Activated T-cell treated with anti-CD3 and anti-CD28 coated beads, Interleukin-2, amount 50 U/mL, for 4 hours (primary cell): Measurements from ENCODE around the gene NFATC2. TPM values are rescaled to one million over a fixed set of nuclear protein-coding genes. Genes with fewer than 3 reads are reported as not detected.

ENCODE experiments used
- ATAC-seq, 2 donors: fragments of 200-7000 bp; cut with Tn5 transposase; one replicate each; pipeline ENCODE4 v1.10.0; 2021
- DNase-seq: peaks from one replicate; pipeline ENCODE4 v3.0.0-alpha.2; 2020
- H3K27me3 Mint-ChIP-seq: one replicate; pipeline ENCODE4 v1.8.0; 2021; ENCODE audit warnings: low read depth, mixed read lengths
- H3K36me3 Mint-ChIP-seq: one replicate; pipeline ENCODE4 v1.8.0; 2022; ENCODE audit warnings: mixed read lengths; ENCODE audit not compliant: insufficient read depth
- H3K4me1 Mint-ChIP-seq: one replicate; pipeline ENCODE4 v1.8.0; 2021; ENCODE audit warnings: low read depth, mixed read lengths
- H3K4me3 Mint-ChIP-seq: one replicate; pipeline ENCODE4 v1.8.0; 2021; ENCODE audit warnings: mild to moderate bottlenecking, moderate library complexity, mixed read lengths
- H3K9me3 Mint-ChIP-seq: one replicate; pipeline ENCODE4 v1.8.0; 2021; ENCODE audit warnings: mixed read lengths
- total RNA-seq, 3 donors: library from RNA; stranded (reverse); gene quantifications; one replicate each; pipeline ENCODE4 v1.2.1, GENCODE V29; 2021

NFATC2 gene
- total RNA-seq, 3 donors from 2014 or later: 48.3 to 51.4 (median 48.9) TPM

DNA sequence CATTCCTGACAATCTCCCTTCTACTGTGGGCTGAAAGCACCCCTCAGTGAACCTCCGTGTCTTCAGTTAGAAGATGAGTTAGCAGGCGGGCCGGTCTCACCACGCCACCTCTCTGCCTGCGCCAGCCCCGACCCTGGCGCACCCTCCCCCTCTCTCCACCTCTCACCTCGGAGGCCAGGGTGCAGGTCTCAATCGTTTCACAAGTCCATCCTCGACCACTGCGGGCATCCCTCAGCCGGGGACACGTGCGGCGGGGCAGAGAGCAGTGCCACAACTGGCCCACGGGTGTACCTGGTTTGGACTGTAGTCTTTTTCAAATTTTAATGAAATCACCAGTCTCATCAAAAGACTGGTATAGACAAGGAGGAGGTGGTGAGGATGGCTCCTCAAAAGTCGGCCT, 34.4 kb downstream of the NFATC2 start:
- Mint-ChIP-seq H3K9me3 (no peaks in the 10 kb centered on the region), H3K4me3 (no peak overlapping the region), H3K4me1 (peaks cover 68% of the 10 kb centered on the region), H3K27me3 (no peaks in the 10 kb centered on the region), H3K36me3 (peaks cover 51% of the 10 kb centered on the region)
- no peak for DNase-seq
- ATAC-seq: no peak

DNA sequence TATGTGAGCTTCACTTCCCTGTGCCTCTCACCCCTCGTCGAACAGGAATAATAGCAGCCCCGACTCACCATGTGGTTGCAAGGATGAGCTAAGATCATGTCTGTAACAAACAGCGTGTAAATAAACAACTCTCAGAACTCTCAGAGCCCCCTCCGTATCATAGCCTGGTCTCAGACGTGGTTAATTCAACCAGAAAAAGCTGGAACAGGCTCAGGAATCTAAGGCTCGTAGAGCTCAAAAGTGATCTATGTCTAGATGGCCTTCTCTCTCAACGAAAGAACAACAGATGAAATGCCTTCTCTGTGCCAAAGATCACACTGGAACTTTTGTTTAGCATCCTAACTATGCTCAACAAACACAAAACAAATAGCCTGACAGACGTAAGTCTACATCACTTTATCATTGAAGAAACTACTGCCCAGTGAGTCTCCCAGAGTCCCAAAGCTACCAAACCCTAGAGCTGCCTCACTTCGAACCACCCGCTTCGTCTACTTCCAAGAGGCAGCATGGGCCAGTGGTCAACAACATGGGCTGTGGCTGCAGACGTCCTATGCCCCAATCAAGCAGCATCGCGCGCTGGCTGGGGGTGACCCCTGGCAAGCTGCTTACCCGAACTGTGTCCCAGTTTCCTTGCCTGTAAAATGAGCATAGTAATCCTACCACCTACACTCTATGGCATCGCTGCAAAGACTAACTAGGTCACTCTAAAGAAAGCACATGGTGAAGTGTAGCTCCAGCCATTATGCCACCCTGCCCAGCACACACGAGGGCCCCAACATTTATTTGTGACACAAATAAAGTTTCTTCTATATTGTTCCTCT, 35.1 kb downstream of the NFATC2 start:
- peaks cover 49% of the 10 kb centered on the region for H3K36me3 Mint-ChIP-seq
- H3K9me3 Mint-ChIP-seq: no peaks in the 10 kb centered on the region
- DNase-seq (no peak), ATAC-seq (no peak)
- peaks cover 66% of the 10 kb centered on the region for H3K4me1 Mint-ChIP-seq
- no peaks in the 10 kb centered on the region for H3K27me3 Mint-ChIP-seq
- no peak overlapping the region for H3K4me3 Mint-ChIP-seq

- H3K4me3 Mint-ChIP-seq: no peak overlapping the region
- no peaks in the 10 kb centered on the region for H3K27me3 Mint-ChIP-seq
- H3K9me3 Mint-ChIP-seq: no peaks in the 10 kb centered on the region
- DNase-seq (no peak), ATAC-seq (no peak)
- peaks cover 44% of the 10 kb centered on the region for H3K36me3 Mint-ChIP-seq
- peaks cover 65% of the 10 kb centered on the region for H3K4me1 Mint-ChIP-seq
Observed at GRCh38 chr20:51506527-51507215, 35.8 kb downstream of the NFATC2 start.

GRCh38 chr20:51505566-51505965, 37.0 kb downstream of the NFATC2 start:
- Mint-ChIP-seq H3K4me3 (no peak overlapping the region), H3K4me1 (peaks cover 65% of the 10 kb centered on the region), H3K36me3 (peaks cover 34% of the 10 kb centered on the region), H3K27me3 (no peaks in the 10 kb centered on the region), H3K9me3 (no peaks in the 10 kb centered on the region)
- ATAC-seq (no peak), DNase-seq (no peak)

GRCh38 chr20:51503376-51503775, 39.1 kb downstream of the NFATC2 start:
- no peak overlapping the region for H3K4me3 Mint-ChIP-seq
- peaks cover 35% of the 10 kb centered on the region for H3K36me3 Mint-ChIP-seq
- H3K27me3 Mint-ChIP-seq: no peaks in the 10 kb centered on the region
- ATAC-seq: no peak
- H3K4me1 Mint-ChIP-seq: peaks cover 67% of the 10 kb centered on the region
- DNase-seq: no peak
- H3K9me3 Mint-ChIP-seq: peaks cover 7% of the 10 kb centered on the region

DNA sequence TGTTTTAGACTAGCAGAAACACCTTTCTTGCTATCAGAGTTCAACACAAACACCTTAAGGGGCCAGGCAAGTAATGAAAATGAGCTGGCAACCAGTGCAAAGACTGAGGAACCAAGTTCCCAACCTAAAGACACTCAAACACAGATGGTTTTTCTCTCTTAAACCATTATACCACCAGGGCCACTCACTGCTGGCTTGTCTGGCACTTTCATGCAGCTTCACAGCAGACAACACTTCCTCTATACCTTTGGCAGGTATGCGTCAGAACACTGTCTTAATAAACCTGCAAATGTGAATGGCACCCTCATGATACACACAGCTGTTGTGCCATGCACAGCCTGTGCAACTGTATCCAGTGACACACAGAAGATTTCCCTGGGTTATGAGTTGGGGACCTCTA, 41.6 kb downstream of the NFATC2 start:
- Mint-ChIP-seq H3K36me3 (peaks cover 32% of the 10 kb centered on the region), H3K27me3 (no peaks in the 10 kb centered on the region), H3K4me3 (no peak overlapping the region), H3K4me1 (peaks cover 80% of the 10 kb centered on the region), H3K9me3 (peaks cover 7% of the 10 kb centered on the region)
- ATAC-seq: peak; percentile 20 to 25
- peak; percentile 38 for DNase-seq

- Mint-ChIP-seq H3K27me3 (no peaks in the 10 kb centered on the region), H3K36me3 (peaks cover 29% of the 10 kb centered on the region), H3K9me3 (peaks cover 7% of the 10 kb centered on the region), H3K4me3 (no peak overlapping the region), H3K4me1 (peaks cover 81% of the 10 kb centered on the region)
- DNase-seq (peak; percentile 51), ATAC-seq (peak; percentile 70 to 73)
Observed at GRCh38 chr20:51500311-51500710, 42.2 kb downstream of the NFATC2 start.

DNA sequence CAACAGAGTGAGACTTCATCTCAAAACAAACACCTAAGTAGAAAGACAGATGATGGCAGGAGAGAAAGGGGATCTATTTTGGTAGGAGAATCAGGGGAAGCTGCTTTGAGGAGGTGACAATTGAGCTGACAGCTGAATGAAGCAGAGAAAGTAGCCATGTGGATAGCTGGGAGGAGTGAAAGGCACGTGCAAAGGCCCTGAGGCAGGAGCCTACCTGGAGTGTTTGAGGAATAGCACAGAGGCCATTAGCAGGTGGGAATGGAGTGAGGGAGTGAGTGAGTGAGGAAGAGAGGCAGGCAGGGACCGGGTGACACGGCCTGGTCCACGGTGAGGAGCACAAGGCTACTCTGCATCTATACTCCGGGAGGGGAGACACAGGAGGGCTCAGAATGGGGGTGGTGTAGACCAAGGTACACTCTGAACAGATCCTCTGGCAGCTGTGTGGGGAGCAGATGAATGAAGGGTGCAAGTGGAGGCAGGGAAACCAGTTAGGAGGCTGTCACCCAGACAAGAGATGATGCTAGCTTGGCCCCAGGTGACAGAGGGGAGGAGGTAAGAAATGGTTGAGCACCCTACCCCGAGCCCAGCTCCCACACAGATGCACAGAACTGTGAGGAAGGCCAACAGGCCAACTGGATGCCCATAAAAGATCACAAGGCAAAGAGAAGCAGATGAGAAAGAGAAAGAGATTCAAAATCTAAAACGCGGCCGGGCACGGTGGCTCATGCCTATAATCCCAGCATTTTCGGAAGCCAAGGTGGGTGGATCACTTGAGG, 43.6 kb downstream of the NFATC2 start:
- H3K27me3 Mint-ChIP-seq: no peaks in the 10 kb centered on the region
- peak overlapping the region; percentile 25 for H3K4me3 Mint-ChIP-seq
- H3K4me1 Mint-ChIP-seq: peaks cover 89% of the 10 kb centered on the region
- H3K36me3 Mint-ChIP-seq: peaks cover 29% of the 10 kb centered on the region
- no peak for DNase-seq
- ATAC-seq: no peak
- H3K9me3 Mint-ChIP-seq: peaks cover 7% of the 10 kb centered on the region

- DNase-seq (peak; percentile 26), ATAC-seq (peak; percentile 41 to 42)
- Mint-ChIP-seq H3K27me3 (no peaks in the 10 kb centered on the region), H3K36me3 (peaks cover 27% of the 10 kb centered on the region), H3K9me3 (peaks cover 7% of the 10 kb centered on the region), H3K4me1 (peaks cover 93% of the 10 kb centered on the region), H3K4me3 (peak overlapping the region; percentile 70)
Observed at GRCh38 chr20:51497542-51498467, 44.7 kb downstream of the NFATC2 start.

DNA sequence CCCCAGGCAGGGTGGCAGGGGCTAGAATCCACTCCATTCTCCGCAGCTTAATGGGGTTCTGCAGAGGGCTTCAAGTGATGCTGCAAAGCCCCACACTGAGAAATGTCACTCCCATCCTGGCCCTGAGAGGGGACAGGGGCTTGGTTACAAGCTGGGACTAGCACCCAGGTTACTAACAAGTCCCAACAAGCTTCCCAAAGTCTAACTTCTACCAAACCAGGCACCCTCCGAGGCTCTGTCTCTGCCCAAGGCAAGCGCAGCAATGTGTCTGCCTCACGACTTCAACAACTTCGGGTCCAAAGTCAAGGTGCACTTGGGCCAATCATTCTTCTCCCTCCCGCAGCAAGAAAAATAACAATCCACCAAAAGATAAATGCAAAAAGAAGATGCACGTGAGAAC, 45.6 kb downstream of the NFATC2 start:
- Mint-ChIP-seq H3K4me3 (peak overlapping the region; percentile 70), H3K36me3 (peaks cover 25% of the 10 kb centered on the region), H3K9me3 (peaks cover 7% of the 10 kb centered on the region), H3K4me1 (peaks cover 95% of the 10 kb centered on the region), H3K27me3 (no peaks in the 10 kb centered on the region)
- ATAC-seq (no peak), DNase-seq (no peak)

DNA sequence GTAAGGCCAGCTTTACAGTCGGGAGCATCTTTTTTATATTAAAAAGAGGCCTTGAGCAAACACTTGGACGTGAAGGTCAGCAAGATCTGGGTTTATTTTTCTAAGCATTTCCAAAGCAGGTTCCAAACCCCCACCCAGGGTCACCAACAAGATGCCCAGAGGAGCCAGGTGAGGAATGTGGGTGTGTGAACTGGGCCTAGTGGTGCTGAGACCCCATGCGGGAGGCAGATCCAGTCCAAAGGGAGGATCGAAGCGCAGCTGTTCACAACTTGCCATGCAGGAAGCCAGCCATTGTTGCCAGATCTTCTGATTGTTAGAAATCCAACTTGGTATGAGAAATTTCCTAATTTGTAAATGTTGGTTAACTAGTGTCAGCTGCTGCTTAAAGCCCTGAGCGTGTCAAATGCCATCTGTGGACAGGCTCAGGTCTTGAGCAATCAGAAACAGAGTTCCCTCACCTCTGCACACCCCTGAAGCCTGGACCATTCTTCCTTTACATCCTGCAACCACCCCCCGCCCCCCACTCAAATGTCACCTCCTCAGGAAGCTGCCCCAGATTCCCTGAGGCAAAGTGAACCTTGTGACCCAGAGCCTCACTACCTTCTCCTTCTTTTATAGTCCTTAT, 46.5 kb downstream of the NFATC2 start:
- Mint-ChIP-seq H3K9me3 (peaks cover 7% of the 10 kb centered on the region), H3K4me1 (peaks cover 95% of the 10 kb centered on the region), H3K36me3 (peaks cover 28% of the 10 kb centered on the region), H3K4me3 (no peak overlapping the region), H3K27me3 (no peaks in the 10 kb centered on the region)
- DNase-seq (no peak), ATAC-seq (no peak)

DNA sequence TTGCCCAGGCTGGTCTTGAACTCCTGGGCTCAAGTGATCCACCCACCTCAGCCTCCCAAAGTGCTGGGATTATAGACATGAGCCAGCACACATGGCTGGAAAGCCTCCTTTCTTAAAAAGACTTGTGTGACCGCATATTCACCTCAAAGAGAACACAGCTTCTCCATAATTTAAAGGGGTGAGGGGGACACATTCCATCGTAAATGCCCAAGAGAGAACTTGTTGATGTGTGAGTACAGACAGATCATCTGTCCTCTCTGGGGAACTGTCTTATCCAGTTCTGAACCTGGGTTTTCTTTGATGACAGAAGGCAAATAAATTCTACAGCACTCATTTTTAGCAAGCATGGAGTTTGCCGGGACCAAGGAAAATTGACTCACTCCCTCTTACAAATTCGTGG, 47.2 kb downstream of the NFATC2 start:
- DNase-seq (no peak), ATAC-seq (no peak)
- H3K4me3 Mint-ChIP-seq: no peak overlapping the region
- peaks cover 97% of the 10 kb centered on the region for H3K4me1 Mint-ChIP-seq
- no peaks in the 10 kb centered on the region for H3K27me3 Mint-ChIP-seq
- H3K9me3 Mint-ChIP-seq: peaks cover 7% of the 10 kb centered on the region
- H3K36me3 Mint-ChIP-seq: peaks cover 33% of the 10 kb centered on the region
